ENCODE measurements around the gene DCN. TPM values are rescaled to one million over a fixed set of nuclear protein-coding genes. Genes with fewer than 3 reads are reported as not detected.

Gene DCN
- total RNA-seq, 1 experiment from 2014 or later, result 1.8 TPM

DNA sequence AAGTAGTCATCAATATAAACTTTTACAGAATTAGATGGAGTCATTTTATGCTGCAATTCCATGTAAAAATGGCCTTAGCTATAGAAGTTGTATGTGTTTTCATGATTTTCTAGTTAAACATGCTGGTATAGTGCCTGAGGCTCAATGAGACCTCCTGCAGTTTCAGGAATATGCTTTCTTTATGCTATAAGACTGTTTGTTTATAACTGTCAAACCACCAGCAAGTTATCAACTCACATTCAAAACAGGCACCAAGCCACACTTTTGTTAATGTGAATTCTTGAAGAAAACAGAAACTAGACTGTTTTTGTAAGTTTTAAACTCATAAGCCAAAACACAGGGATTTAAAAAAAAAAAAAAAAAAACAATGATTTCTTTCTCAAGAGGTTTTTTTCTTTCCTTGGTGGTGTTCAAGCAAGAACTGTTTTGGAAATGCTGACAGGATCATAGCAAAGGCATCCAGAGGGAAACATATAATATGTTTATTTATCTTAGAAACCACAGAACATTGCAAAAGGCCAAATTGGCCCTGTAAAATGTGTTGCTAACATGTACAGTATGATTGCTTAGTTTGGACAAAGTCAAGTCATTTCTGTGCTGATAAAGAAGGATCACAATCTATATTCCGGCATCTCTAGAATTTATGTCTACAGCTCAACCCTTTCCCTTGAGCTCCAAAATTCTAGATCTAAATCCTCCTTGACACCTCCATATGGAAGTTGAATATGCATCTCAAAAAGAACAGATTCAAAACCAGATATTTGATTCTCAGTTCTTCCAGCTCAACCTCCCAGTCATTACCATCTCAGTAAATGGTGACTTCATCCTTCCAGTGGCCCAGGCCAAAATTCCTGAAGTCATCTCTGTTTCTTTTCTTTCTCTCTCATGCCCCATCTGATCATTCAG is 42.3 kb downstream of the DCN start:
- DNase-seq (ENCODE audit: extremely low read depth, low read depth), result no peak

DNA sequence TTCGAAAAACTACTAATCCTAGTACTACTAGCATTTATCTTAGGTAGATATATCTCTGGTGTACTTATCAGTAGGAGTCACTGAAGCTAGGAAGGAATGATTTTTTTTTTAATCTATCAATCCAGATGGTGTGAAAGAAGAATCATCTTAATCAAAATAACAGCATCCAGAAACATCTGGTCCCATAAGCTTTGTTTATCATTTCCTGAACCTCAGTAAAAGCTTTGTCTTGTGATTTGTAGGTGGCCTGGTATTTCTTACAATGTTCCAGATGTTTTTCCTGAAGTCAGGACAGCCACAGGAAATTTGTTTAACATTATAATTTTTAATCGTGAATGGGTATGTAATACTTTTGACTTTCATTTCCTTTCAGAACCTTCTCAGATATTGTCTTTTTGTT is 43.3 kb downstream of the DCN start:
- no peak for DNase-seq (ENCODE audit: extremely low read depth, low read depth)

DNA sequence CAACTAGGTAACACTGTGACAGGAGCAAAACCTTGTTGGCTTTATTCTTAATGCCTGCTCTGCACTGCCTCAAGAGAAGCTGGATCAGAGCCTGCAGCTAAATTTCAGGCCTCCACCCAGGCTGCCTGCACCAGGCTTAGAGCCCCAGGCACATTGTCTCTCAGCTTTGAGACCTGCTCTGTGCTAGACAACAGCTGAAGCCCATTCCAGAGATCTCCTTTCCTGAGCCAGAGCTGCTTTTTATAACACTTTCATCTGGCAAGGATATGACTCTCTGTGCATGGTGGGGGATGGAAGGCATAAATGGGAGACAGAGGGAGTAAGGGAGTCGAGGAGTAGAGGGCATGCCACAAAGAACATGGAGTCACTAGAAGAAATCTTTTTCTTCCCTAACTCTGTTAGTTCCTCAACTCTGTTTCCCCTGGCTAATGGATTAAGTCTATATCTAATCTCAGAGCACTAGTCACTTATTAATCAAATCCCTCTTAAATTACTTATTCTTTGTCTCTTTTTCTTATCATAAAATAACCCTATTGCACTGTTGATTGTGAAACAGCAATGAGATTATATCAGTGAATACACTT is 44.2 kb downstream of the DCN start:
- DNase-seq (ENCODE audit: extremely low read depth, low read depth), result no peak

DNA sequence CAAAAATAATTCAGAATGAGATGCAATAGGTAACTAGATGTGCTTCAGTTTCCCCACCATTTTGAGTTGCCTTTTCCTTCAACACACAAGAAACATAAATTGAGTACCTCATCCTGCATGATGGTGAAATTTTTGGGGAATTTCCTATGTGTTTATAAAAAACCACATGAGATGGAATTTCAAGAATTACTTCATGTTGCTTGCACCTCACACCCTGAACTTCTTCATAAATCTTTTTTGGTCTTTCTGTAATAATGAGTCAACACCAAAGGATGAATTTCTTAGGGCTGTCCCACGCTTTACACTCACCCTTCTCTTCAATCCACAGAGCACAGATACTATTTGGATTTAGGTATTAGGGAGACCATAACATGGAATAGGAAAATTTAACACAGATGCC is 48.7 kb downstream of the DCN start:
- no peak for DNase-seq (ENCODE audit: extremely low read depth, low read depth)

DNA sequence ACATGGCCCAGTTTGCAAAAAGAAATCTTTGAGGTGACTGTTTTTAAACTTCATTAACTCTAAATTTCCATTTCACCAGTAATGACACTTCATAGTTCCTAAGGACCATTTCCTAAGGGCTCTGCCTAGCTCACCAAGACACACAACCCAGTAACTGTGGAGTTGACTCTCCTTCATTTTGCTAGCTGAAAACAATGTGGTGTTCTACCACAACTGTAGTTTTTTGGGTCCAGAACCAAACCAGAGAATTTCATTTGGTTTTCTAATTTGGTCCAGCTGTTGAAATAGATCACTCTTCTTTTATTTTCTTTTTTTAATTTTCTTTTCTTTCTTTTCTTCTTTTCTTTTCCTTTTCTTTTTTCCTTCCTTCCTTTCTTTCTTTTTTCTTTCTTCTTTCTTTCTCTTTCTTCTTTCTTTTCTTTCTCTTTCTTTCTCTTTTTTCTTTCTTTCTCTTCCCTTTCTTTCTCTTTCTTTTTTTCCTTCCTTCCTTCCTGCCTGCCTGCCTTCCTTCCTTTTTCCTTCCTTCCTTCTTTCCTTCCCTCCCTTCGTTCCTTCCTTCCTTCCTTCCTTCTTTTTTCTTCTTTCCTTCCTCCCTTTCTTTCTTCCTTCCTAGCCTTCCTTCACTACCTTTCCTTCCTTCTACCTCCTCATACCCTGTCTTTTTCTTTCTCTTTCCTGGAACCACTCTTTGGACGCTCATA is 52.8 kb downstream of the DCN start:
- DNase-seq (ENCODE audit: extremely low read depth, low read depth), result no peak

DNA sequence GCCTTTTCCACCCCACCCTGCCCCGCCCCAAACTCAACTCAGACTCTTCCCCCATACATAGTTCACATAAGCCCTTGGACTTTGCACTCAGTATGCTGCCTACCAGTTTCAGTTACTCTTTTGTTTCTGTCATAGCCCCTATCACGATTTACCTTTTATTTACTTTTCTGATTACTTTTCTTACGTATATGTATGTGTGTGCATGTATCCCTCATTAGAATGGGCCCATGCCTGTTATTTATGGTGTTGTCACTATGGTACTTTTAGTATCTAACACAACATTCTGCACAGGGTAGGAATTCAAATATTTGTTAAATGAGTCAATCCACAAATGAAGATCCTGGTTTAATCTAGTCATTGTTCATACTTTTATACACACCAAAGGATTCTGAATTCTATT is 54.9 kb downstream of the DCN start:
- no peak for DNase-seq (ENCODE audit: extremely low read depth, low read depth)

DNA sequence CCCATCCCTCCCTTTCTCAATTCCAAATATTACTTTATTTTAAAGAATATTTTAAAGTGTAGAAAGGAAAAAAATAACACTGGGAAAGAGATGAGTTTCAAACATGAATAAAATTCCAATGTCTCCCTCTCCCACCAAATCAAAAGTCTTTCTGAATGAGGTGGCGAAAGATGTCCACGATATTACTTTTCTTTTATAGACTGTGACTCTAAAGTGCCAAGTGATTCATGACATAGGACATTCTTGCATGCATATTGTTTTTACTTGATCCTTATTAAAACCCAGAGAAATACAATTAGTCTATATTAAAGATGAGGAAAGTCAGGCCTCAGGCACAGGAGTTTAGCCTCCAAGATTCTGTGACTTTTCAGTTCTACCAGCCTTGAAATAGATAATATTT is 55.3 kb downstream of the DCN start:
- no peak for DNase-seq (ENCODE audit: extremely low read depth, low read depth)

DNA sequence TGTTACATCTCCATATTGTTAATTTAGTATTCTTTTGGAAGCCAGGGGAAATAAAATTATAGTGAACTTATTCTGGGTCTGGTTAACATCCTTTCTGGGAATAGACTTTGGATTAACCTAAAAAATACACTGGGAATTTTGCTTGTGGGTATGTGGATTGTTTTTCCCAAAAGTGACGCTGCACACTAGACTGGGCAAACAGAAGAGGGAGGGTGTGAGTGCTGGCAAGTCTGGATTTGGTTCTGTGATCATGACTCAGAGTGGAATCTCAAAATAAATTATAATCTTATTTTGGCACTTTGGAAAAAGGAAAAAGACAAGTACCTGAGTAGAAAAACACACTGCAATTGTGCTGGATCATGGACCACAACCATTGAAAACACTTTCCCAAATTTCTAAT is 56.1 kb downstream of the DCN start:
- no peak for DNase-seq (ENCODE audit: extremely low read depth, low read depth)

DNA sequence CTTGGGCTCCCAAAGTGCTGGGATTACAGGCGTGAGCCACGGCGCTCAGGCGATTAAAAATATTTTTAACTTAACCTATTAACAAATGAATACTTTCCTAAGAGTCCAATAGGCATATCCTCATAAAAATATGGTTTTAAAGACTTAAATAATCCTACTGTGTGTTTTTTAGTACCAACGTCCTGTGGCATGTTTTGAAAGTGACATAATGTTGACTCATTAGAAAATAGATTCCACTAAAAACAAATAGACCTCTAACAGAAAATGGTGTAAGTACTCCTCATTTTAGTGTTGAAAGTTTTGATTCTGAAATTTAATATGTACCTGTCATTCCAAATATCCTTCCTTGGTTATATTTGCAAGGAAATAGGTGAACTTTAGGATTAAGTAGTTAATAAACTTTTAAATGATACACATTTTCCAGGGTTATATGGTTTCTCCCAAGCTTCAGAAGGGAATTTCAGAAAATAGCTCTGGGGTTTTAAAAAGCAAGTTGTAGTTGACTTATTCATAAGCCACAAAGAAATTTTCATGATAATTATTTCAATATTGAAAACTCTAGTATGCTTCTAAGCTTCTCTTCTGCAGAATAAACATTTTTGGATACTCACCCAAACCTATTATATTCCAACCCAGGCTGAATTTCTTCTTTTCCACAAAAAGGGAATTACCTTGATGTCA is 59.2 kb downstream of the DCN start:
- no peak for DNase-seq (ENCODE audit: extremely low read depth, low read depth)

DNA sequence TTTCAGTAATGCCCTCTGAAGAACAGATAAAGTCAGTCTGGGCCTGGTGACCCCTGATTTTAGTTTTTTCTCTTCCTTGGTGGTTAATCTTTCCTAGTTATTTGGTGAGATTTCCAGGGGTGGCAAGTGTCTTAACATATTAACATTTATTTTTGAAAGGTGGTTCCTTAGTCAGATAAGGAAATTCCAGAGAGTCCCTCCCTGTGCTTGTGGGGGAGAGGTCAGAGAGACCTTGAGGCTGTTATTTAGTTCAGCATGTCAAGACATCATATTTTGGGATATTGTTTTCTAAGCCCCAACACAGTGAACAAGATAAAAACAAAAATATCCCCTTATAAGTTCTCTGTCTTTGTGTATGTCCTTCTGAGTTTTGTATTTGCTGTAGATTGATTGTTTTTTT is 61.8 kb downstream of the DCN start:
- DNase-seq (ENCODE audit: extremely low read depth, low read depth), result no peak

DNA sequence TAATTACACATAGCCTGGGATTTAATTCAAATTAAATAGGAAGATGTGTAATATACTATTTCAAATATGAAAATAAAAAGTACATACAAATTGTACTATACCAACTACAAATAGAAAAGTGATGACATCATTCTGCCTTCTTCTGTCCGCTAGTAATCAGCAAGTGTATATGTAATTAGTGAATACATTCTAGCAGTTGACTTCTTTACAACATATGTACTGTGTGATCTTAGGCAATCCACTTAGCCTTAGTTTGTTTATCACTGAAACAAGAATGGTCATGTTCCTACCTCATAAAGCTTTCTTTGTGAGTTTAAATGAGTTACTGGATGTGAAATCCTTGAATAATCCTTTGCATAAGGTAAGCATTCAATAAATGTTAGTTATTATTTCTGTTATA is 63.5 kb downstream of the DCN start:
- no peak for DNase-seq (ENCODE audit: extremely low read depth, low read depth)

DNA sequence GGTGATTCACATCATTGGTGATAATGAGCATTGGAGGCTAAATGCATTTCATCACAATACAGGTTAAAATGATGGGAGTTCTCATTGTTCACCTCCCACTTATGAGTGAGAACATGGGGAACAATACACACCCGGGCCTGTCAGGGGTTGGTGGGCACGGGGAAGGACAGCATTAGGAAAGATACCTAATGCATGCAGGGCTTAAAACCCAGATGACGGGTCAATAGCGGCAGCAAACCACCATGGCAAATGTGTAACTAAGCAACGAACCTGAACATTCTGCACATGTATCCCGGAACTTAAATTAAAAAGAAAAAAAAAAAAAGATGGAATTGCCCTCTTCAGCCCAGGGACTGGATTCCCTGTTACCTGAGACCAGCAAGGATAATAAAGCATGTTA is 69.0 kb downstream of the DCN start:
- DNase-seq (ENCODE audit: extremely low read depth, low read depth), result no peak

DNA sequence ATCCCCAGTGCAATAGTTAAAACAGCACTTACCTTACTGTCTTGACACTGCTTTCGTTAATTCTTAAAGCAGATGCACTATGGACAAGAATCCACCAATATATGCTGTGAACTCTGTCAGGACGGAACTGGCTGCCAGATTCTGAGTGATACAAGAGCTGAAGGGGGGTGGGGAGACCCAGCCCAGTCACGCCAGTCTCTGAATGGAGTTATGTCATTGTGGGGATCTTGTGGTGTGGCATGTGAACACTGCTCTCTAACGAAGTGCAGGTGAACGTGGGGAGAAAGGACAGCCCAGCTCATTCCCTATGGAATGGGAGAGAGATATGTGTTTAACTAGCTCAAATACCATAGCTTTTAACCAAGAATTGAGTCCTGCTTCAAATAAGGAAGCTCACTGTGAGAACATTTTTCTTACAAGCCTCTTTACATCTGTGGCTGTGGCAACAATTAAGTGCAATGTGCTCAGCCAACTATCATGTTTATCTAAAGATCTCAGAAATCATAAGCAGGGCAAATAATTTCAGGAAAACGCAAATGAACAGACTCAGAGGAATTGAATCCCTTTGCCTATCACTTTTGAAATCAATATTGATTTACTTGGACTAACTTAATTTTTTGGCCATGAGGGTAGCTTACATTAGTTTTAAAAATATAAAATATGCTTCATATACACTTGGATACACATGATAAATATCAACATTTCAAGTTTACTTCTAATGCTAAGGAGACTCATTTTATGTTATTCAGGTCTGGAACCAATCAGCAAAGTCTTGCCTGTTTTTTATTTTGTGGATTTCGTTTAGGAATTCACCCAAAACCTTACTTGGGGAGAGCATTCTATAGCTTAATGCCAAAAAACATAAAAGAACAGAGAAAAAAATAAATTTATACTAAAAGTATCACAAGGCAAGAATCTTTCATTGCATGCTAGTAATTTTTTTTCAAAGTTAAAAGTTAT is 71.0 kb downstream of the DCN start, which contains the start of gene LUM:
TSS of gene LUM (minus strand) at position 129 of the 960 bp plus-strand sequence. CDS start 2,515 bp downstream, outside the sequence.
- DNase-seq (ENCODE audit: extremely low read depth, low read depth), result peak; percentile 34

DNA sequence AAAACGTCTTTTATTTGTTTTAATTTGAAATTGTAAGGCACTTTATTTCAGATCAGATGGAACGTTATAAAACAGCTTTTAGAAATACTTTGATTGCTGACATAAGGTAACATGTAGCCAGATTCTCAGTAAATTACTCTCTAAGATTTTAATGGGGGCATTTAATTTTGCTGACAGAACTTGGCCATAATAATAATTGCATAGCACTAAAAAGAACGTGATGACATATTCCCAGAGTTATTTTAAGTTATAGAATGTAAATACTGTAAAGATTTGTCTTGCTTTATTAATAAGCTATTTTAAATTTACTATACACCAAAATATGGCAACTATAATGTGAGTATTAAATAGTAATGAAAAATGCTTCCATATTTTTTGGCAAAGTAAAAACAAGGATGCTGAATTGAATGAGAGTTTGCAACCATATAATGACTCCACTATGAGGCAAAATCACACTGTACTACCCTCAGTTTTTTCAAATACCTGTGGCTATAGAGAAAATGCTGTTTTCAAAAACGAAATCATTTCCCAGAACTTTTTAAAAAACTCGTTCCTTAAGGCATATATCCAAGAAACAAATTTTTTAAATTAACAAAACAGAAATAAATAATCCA is 72.2 kb downstream of the DCN start:
- DNase-seq (ENCODE audit: extremely low read depth, low read depth), result no peak

DNA sequence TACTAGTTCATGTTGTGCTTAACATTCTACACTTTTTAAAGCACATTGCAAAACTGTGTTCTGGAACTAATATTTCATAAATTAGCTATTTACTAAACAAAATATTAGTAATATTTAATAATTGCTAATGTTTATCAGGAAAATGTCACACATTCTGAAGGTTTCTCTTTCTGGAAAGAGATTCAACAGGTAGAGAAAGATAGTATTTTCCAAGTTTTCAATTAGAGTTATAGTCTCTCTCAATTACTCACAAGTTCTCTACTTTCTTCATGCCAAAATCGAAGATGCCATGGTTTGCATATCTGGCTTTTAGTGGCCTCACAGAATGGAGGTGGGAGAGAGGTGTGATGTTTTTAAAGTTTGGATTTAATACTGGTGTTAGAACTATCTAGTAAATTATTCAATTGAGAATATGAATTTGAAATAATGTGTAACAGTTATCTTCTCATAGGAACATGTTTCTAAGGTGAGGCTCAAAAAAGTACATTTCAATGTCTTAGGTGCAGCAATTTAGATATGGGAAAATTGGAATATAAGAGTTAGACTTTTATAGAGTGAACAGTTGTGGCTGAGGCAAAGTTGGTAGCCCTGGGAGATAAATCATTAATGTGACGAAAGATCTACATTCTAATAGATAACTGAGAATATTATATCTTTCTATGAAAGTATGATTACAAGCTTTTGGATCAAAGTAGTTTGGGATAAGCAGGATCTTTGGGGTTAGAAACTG is 72.9 kb downstream of the DCN start:
- no peak for DNase-seq (ENCODE audit: extremely low read depth, low read depth)

DNA sequence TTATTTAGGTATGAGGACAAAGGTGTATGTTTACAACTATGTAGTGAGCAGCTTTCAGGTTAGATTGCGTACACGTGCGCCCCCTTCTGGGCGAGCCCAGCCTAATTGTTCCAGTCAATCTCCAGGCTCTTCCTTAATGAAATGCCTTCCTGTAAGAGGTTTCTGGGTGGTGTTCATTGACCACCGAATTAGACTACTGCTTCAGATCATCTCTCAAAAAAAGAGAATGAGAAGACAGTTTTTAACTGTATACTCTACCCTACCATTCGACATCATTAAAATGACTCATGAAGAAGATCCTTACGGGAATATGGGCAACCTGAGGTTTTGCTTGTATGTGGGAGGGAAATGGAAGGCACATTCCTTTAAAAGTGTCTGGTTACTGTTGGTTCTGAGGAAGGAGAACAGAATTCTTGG is 73.5 kb downstream of the DCN start:
- DNase-seq (ENCODE audit: extremely low read depth, low read depth), result peak; percentile 48

DNA sequence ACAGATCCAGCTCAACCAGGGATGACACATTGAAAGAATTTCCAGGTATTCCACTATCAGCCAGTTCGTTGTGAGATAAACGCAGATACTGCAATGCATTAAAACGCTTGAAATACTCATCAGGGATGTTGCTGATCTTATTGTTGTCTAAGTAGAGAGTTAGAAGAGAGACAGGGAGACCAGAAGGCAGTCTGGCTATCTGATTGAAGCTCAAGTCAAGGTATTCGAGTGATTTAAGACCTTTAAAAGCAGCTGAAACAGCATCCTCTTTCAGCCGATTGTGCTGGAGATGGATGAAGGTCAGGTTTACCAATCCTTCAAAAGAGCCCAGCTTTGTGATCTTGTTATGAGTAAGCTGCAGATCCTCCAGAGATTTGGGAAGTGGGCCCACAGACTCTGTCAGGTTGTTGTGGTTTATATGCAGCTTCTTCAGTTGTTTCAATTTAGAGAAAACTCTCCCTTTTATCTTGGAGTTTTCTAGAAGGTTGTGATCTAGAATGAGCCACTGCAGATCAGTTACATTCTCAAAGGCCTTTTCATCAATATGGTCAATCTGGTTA is 74.3 kb downstream of the DCN start:
- no peak for DNase-seq (ENCODE audit: extremely low read depth, low read depth)

DNA sequence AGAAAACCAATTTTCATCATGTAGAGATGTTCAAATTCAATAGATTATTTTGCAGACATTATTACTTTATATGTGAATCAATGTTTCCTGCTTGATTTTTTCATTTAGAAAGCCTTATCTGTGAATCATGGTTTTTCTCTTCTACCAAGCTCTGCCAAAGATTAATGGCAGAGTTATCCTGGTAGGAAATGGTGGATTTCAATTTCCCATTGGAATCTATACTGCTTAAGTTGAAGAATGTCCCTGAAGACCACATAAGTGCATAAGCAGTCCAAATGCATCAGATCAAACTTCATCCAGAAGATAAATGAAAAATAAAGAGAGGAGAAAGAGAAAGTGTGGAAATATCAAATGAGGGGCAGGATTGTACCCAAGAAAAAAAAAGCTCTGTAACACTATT is 76.3 kb downstream of the DCN start:
- DNase-seq (ENCODE audit: extremely low read depth, low read depth), result no peak

All from NCI-H460 (cell line).